Stomach (tissue), 4 donors: ENCODE results near the gene TK2.

Experiments
- POLR2A ChIP-seq, 4 donors: fragments of 450-650 bp; IDR thresholded peaks; one replicate each; pipeline ENCODE4 v1.6.1; 2016; ENCODE audit warnings: antibody characterized with exemption in 4 of 4, control low read depth in 2 of 4, mild to moderate bottlenecking in 1 of 4, moderate library complexity in 1 of 4
- POLR2AphosphoS5 ChIP-seq, 3 donors: sonication (generic); formaldehyde crosslinking; IDR thresholded peaks; one replicate each; pipeline ENCODE4 v1.6.1; 2016; ENCODE audit warnings: antibody characterized with exemption in 3 of 3
- TF ChIP-seq, protein P1 (sequence below), 7 experiments: fragments of 450-650 bp in 4 of 7; fragments of 200-600 bp in 3 of 7; sonication (generic) in 3 of 7; IDR thresholded peaks; one replicate each; pipeline ENCODE4 v1.5.1; 2016 to 2019; ENCODE audit warnings: antibody characterized with exemption in 7 of 7, control low read depth in 2 of 7, mild to moderate bottlenecking in 1 of 7

DNA sequence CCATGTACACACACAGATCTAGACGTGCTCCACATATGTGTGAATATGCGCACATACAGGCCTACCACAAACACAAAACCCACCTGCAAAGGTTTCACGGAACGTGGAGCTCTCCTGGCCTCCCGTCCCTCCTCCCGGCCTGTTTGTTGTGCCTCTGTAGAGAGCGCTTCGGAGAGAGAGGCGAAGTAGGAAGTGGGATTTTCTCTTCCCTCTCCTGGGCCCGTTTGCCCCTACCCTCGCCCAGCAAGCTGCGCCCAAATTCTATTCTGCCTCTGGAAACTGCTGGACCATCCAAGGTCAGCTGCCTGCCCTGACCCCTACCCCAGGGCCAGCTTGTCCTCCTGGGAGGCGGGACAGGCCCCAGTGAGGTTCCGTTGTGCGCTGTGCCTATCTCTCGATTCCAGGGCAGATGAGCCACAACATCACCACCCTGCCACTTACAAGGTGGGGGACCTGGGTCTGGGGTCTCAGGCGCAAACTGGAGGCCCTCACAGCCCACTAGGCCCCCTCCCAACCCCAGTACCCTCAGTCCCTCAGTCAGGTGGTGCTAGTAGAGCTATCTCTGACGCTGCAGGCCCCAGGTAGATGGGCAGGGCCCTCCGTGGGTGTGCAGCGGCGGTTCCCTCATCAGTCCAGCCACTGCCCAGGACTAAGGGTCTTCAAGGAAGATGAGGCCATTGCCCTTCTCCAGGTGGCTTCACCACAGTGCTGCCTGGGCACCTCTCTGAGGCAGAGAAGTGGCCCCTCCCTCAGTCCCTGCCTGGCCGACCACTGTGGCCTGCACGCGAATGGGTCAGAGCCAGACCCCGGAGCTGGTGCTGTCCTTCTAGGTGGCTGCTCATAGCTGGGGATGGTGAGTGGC is 68.6 kb downstream of the TK2 start:
- TF ChIP-seq, protein P1, sequence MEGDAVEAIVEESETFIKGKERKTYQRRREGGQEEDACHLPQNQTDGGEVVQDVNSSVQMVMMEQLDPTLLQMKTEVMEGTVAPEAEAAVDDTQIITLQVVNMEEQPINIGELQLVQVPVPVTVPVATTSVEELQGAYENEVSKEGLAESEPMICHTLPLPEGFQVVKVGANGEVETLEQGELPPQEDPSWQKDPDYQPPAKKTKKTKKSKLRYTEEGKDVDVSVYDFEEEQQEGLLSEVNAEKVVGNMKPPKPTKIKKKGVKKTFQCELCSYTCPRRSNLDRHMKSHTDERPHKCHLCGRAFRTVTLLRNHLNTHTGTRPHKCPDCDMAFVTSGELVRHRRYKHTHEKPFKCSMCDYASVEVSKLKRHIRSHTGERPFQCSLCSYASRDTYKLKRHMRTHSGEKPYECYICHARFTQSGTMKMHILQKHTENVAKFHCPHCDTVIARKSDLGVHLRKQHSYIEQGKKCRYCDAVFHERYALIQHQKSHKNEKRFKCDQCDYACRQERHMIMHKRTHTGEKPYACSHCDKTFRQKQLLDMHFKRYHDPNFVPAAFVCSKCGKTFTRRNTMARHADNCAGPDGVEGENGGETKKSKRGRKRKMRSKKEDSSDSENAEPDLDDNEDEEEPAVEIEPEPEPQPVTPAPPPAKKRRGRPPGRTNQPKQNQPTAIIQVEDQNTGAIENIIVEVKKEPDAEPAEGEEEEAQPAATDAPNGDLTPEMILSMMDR (IDR thresholded peaks at IDR 0.05), result no peak
- no peak for TF ChIP-seq POLR2A (IDR thresholded peaks at IDR 0.05)
- TF ChIP-seq POLR2AphosphoS5 (IDR thresholded peaks at IDR 0.05), result no peak
